ENCODE measurements around the gene MRPL19.

GRCh38 chr2:75612108-75612861, 34.3 kb upstream of the MRPL19 start:
- TF ChIP-seq REST (IDR thresholded peaks at IDR 0.05; ENCODE audit: insufficient read depth in 1 of 2, low read depth in 2 of 2, low read length in 1 of 2) (no peak), POLR2AphosphoS5 (IDR thresholded peaks at IDR 0.05; ENCODE audit: low read depth, low read length) (no peak), CTCF (IDR thresholded peaks at IDR 0.05) (no peak)
